22Rv1 (cell line): Measurements from ENCODE around the gene CSGALNACT2.

ENCODE experiments used
- H3K27ac ChIP-seq: fragments of 450-650 bp; 2 replicates; pipeline ENCODE4 v1.5.1; 2017
- CTCF ChIP-seq: fragments of 450-650 bp; IDR thresholded peaks from 2 replicates; pipeline ENCODE4 v1.5.1; 2017; ENCODE audit warnings: mild to moderate bottlenecking
- ZFX ChIP-seq: fragments of 450-650 bp; IDR thresholded peaks from 2 replicates; pipeline ENCODE4 v1.6.1; 2017; ENCODE audit warnings: antibody characterized with exemption, borderline replicate concordance

CSGALNACT2 gene

DNA sequence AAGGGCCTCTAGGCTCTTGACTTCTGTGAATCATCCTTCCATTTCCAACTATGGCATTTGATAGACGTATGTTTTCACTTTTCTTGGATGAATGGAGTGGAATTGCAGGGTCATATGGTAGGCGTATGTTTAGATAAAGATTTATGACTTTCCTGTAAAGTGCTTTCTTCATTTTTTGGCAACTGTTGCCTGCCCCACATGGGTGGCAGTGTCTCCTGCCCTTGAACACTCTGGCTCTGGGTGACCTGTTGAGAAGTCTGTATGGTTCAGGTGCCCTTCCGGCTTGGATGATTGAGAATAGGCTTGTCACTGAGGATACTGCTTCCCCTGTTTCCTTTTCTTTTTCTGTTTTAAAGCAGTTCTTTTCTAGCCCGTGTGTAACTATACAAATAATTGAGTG is 38.3 kb upstream of the CSGALNACT2 start:
- H3K27ac ChIP-seq: no peak overlapping the region
- TF ChIP-seq CTCF: no peak
- TF ChIP-seq ZFX: no peak

- no peak for TF ChIP-seq ZFX
- no peak for TF ChIP-seq CTCF
- no peak overlapping the region for H3K27ac ChIP-seq
These were observed 37.9 kb upstream of the CSGALNACT2 start for GRCh38 chr10:43100366-43100765.

- no peak overlapping the region for H3K27ac ChIP-seq
- TF ChIP-seq CTCF (no peak), ZFX (no peak)
These were observed 36.0 kb upstream of the CSGALNACT2 start for GRCh38 chr10:43102063-43102828.

- no peak overlapping the region for H3K27ac ChIP-seq
- peak; percentile 97 for TF ChIP-seq CTCF
- no peak for TF ChIP-seq ZFX
These were observed 32.9 kb upstream of the CSGALNACT2 start for GRCh38 chr10:43105102-43105955.

DNA sequence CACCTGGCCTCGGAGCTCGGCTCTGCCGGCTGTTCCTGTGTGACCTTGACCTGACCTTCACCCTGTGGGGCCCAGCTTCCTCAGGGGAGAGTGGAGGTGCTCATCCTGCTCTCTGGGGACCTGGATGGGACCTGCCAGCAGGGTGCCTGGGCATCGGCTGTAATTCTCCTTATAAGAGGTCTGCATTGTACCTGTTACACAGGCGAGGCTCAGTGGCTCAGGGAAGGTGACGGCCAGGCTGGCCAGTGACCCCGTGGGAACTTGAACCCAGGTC is 32.4 kb upstream of the CSGALNACT2 start:
- no peak overlapping the region for H3K27ac ChIP-seq
- TF ChIP-seq CTCF (no peak), ZFX (no peak)

DNA sequence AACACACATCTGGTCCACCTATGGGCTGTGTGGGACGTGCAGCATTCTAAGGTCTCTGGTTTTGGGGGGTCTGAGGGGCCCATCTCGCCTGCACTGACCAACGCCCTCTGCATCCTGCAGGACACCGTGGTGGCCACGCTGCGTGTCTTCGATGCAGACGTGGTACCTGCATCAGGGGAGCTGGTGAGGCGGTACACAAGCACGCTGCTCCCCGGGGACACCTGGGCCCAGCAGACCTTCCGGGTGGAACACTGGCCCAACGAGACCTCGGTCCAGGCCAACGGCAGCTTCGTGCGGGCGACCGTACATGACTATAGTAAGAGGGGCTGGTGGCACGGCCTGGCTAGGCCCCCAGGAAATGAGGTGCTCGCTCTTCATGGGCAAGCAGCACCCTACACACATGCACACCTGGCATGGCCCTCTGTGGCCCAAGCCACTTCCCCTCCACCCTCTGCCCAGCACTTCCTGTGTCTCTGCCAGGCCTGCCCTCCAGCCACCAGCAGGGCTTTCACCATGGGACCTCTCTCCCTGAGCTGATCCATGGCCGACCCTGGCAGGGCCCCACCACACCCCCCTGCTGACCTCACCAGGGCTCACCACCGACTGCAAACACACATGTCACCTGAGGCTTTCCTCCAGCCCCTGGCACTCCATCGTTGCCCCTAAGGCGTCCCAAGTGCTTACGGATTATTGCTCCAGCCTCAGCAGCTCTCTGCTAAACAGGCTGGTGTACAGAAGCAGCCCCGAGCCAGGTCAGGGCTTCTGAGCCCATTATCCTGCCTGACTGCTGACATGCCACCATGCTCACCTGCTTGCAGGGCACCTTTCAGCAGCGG is 31.8 kb upstream of the CSGALNACT2 start:
- no peak for TF ChIP-seq ZFX
- no peak for TF ChIP-seq CTCF
- H3K27ac ChIP-seq: no peak overlapping the region
